Ecto neural progenitor cell (in vitro differentiated cells): ENCODE results near the gene USP10.
A peak's percentile ranks its signal among the peaks of the same experiment; 100 is the strongest.

Source experiments
- DNase-seq: peaks from one replicate; pipeline ENCODE4 v3.0.0-alpha.2; 2018; ENCODE audit warnings: low spot score

Gene USP10

GRCh38 chr16:84699147-84699711 lies 571 bp upstream of the USP10 start:
- no peak for DNase-seq

- DNase-seq, result peak; percentile 53
Observed at GRCh38 chr16:84700446-84701300, 873 bp downstream of the USP10 start.

- DNase-seq, result no peak
Observed at GRCh38 chr16:84703681-84704080, 3.9 kb downstream of the USP10 start.

DNA sequence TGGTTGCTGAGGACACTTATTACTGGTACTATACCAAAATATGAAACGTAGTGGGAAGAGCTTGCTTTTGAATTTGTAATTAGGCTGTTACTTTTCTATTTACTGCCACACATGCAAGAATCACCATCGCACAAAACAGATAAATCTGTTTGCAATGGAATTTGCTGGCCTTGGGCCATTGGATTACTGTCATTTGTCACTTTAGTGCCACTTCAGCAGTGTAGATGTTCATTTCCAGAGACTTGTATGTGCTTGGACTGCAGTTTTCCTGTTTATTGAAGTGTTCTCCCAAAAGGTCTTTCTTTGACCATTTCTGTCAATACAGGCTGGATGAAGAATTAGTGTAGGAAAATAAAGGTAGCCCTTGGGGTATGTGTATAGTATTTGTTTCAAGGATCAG lies 4.5 kb downstream of the USP10 start:
- no peak for DNase-seq

DNA sequence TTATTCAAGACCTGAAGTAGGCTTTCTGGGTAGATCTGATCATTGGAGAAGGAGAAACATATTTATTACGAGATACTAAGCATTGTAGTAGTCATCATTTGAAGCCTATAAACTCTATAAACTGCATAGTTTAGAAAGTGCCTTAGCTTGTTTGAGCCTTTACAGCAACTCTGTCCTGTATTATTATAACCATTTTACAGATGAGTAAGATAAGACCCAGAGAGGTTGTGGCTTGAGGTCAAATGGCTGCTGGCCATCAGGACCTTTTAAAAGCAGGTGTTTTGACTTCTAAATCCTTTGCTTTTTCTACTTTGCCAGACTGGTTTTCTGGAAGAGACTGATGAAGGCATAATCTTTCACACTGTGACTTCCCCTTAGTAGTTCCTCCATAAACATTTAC lies 7.1 kb downstream of the USP10 start:
- no peak for DNase-seq

DNA sequence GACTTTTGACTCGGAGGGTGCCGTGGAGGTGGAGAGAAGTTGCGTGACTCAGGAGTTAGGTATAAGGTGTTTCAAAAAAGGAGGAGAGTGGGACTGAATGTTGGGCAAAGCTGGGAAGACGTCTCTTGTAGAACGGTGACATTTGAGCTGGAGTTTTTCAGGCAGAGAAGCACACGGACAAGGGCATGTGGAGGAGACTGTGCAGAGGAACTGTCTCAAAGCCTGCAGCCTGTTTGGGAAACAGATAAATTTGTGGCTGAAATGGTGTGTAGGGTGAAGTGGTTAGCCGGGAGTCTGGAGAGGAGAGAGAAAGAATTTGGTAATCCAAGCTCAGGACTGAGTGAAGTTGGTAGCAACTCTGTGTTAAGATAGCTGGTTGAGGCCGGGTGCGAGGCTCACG lies 9.8 kb downstream of the USP10 start:
- no peak for DNase-seq

- no peak for DNase-seq
Observed at GRCh38 chr16:84710686-84711085, 10.9 kb downstream of the USP10 start.

DNA sequence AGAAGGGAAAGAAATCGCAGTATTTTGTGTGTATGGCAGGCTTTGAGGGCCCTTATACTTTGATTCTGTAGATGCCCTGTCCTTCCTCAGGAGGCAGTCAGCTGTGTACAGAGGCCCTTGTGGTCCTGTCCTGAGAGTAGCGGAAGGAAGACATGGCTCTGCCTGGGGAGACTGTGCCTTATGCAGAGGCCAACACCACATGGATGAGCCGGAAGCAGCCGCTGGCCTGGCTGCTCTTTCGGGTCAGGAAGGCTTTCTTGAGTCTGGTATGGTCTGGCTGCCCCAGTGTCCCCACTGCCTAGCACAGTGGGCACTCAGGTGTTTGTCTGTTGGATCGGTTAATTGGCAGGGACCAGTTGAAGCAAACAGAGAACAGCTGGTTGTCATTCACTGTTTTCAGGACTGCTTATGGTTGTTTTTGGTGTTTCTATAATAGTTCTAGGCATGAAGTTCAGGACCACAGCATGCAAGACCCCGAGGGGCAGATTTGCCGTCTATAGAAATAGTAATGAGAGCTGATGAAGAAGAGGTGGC lies 12.4 kb downstream of the USP10 start:
- DNase-seq, result no peak

DNA sequence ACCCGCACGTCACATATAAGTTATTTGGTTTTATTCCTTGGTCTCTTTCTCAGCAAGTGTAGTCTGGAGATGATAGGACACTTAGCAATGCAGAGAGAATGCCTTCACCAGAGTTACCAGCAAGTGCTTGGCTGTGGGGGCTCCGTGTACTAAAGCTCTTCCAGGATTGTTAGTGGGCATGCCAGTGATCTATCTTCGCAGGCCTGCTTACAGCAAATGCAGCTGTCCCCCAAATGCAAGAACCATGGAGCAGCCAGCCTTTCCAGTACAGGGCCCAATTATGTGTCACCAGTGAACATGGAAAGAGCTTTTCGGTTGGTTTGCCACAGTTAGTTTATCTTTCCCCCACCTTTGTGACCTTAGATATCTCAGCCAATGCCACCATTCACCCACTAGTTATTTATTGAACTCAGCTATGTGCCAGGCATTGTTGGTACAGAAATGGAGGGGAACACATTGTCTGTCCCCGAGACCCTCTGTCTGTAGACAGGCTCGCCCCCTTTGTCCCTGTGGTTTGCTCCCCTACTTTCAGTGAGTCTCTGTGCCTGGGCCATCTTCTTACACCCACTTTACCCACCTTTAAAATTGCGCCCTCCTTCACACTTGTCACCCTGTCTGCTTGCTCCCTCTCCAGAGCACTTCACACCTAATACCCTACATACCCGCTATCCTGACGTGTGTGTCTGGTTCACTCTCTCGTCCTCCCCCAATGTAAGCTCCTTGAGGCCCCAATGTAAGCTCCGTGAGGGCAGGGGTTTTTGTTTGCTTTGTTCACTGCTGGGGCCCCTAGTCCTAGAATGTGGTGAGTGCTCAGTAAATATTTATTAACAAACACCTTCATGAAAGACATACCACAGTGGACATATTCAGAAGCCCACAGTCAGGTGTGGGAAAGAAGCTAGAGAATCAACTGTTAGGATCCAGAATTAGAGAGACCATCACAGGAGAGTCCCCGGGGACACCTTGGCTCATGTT lies 13.3 kb downstream of the USP10 start:
- DNase-seq, result no peak

- no peak for DNase-seq
Observed at GRCh38 chr16:84714028-84714427, 14.2 kb downstream of the USP10 start.

GRCh38 chr16:84715424-84715823 lies 15.6 kb downstream of the USP10 start:
- no peak for DNase-seq

DNA sequence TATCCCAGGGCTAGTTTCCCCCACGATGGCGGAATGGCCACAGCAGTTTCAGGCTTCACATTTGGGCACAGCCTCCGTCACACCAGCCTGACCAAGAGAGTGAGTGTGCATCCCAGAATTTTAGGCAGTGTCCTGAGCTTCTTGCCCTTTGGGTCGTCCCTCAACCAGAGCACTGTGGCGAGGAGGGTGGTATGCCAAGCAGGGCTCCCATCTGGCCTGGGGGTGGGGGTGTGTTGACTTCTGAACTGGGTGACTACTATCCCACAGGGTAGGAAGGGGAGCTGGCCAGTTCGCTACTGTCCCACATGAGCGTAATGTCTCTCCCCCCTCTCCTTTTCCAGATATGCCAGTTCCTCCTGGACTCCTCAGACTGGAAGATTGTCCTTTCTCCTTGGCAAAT lies 16.1 kb downstream of the USP10 start:
- DNase-seq, result no peak

- DNase-seq, result no peak
Observed at GRCh38 chr16:84716740-84717139, 16.9 kb downstream of the USP10 start.

DNA sequence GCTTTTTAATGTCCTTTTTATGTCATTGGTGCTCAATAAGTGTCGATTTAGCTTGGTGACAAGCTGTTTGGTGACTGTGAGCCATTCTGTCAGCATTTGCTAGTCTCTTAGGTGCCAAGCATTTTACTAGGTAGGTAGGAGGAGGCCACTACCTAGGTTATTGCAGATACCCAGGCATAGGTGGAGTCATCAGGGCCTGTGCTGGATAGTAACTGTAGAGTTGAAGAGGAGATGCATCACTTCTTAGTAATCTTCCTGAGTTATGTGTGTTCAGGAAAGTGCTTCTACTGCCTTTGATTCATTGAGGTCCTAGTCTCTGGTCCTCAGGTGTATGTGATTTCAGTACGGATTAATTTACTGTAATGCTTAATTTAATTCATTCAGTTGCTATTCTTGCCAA lies 17.7 kb downstream of the USP10 start:
- DNase-seq, result no peak

- DNase-seq, result no peak
Observed at GRCh38 chr16:84720177-84720579, 20.4 kb downstream of the USP10 start.

DNA sequence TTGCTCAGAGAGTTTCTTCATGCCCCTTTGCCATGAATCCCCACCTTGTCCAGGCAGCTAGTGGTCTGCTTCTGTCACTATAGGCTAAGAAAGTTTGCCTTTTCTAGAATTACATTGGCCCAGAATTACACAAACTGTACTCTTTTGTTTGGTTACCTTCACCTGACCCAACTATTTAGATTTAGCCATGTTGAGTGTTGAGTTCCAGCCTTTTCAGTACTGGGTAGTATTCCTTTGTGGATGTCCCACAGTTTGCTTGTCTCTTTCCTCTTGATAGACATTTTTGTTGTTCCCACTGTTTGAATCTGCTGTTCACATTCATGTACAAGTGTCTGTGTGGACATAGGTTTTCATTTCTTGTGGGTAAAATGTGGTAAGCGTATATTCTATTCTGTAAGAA lies 22.3 kb downstream of the USP10 start:
- DNase-seq, result no peak

DNA sequence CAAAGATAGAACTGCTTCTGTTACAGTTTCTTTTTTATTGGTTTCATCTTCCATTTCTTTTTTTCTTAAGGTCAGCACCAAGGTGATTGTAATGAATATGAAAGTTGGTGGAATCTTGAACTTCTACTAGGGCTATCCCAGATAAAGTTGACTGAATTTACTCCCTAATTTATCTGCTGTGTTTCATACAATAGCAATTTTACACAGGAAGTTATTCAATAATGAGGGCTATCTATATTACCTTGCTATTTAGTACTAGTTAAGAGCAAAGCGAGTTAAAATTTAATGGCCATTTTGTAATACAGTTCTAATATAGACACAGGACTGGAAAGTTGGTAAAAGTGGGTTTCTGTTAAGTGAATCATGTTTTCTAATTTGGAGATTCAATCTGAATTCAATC lies 24.1 kb downstream of the USP10 start:
- no peak for DNase-seq

DNA sequence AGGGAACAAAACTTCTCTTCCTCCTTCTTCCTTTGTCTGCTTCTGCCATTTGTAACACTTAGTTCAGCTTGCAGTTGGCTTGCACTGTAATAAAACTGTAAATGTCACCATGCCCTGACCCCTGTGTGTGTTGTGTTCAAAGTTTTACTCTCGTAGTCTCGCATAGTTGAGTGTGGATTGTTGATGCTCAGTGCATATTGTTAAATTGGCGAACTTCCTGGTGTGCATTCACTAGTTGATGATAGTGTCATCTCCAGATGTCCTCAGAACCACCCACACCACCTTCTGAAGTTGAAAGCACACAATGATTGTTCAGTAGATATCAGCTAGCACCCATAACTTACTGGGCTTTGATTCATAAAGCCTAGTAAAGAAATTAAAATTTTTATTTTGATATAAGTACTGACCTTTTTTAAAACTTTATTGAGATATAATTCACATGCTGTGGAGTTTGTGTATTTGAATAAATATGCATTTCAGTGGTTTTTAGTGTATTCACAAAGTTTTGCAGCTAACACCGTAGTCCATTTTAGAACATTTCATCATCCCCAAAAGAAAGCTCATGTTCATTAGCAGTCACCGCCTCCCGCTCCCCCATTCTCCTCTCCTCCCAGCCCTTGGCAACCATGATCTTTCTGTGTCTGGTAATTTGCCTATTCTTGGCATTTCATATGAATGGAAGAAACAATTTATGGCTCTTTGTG lies 25.0 kb downstream of the USP10 start:
- DNase-seq, result no peak

DNA sequence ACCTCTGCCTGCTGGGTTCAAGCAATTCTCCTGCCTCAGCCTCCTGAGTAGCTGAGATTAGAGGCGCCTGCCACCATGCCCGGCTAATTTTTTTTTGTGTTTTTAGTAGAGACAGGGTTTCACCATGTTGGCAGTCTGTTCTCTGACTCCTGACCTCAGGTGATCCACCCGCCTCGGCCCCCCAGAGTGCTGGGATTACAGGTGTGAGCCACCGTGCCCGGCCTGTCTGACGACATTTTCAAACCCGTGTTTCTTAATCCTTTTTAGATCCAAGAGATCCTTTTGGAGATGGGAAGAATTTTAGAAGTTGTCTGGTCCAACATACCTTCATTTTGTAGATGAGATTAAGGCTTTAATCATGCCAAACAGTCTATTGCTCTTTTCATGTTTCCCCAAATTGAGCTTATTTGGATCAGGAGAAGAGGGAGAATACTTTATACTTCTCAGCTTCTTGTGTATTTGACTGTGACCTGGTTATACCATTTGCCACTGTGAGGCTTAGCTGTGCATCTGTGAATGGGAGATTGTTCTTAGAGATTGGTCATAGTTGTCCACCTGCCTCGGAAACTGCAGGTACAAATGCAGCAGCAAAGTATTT lies 25.8 kb downstream of the USP10 start:
- no peak for DNase-seq

- DNase-seq, result peak; percentile 87
Observed at GRCh38 chr16:84726079-84726668, 26.4 kb downstream of the USP10 start.
